HepG2 (cell line): ENCODE measurements around the gene PCAT6. TPM values are rescaled to one million over a fixed set of nuclear protein-coding genes. Genes with fewer than 3 reads are reported as not detected.

Source experiments
- BORCS8-MEF2B ChIP-seq: sonication (generic); formaldehyde crosslinking; IDR thresholded peaks from 2 replicates; pipeline ENCODE4 v1.8.0; 2022; ENCODE audit warnings: mild to moderate bottlenecking, missing genetic modification reagents
- FOSL1 ChIP-seq: sonication (generic); formaldehyde crosslinking; IDR thresholded peaks from 2 replicates; pipeline ENCODE4 v1.9.0; 2021; ENCODE audit warnings: missing genetic modification reagents, borderline replicate concordance
- HINFP ChIP-seq: sonication (generic); formaldehyde crosslinking; IDR thresholded peaks from 2 replicates; pipeline ENCODE4 v1.4.0; 2020; ENCODE audit warnings: low read depth, mild to moderate bottlenecking, missing genetic modification reagents
- KAT7 ChIP-seq: IDR thresholded peaks from 2 replicates; pipeline ENCODE4 v1.6.1; 2018; ENCODE audit warnings: borderline replicate concordance, missing compliant biosample characterization
- KDM2A ChIP-seq: sonication (generic); formaldehyde crosslinking; IDR thresholded peaks from 2 replicates; pipeline ENCODE4 v1.4.0; 2020; ENCODE audit warnings: low read depth, missing genetic modification reagents, borderline replicate concordance
- KLF9 ChIP-seq: IDR thresholded peaks from 2 replicates; pipeline ENCODE4 v1.6.1; 2016; ENCODE audit warnings: low read depth
- NFIB ChIP-seq: sonication (generic); formaldehyde crosslinking; IDR thresholded peaks from 2 replicates; pipeline ENCODE4 v1.9.0; 2021; ENCODE audit warnings: missing genetic modification reagents, mild to moderate bottlenecking, borderline replicate concordance
- RARA ChIP-seq: IDR thresholded peaks from 2 replicates; pipeline ENCODE4 v1.6.1; 2016; ENCODE audit warnings: missing genetic modification reagents, missing compliant biosample characterization
- RBFOX2 ChIP-seq: fragments of 200-400 bp; formaldehyde crosslinking; IDR thresholded peaks from 2 replicates; pipeline ENCODE4 v1.6.1; 2017; ENCODE audit warnings: low read depth, mild to moderate bottlenecking, low read length
- RNF219 ChIP-seq: sonication (generic); formaldehyde crosslinking; IDR thresholded peaks from 2 replicates; pipeline ENCODE4 v1.5.0; 2020; ENCODE audit warnings: mild to moderate bottlenecking, missing genetic modification reagents
- SETDB1 ChIP-seq: sonication (generic); formaldehyde crosslinking; IDR thresholded peaks from 2 replicates; pipeline ENCODE4 v1.5.1; 2020; ENCODE audit warnings: missing genetic modification reagents, mild to moderate bottlenecking, borderline replicate concordance
- SMARCE1 ChIP-seq: fragments of 450-650 bp; IDR thresholded peaks from 2 replicates; pipeline ENCODE4 v1.6.1; 2017; ENCODE audit warnings: borderline replicate concordance
- SNRNP70 ChIP-seq: fragments of 200-400 bp; formaldehyde crosslinking; IDR thresholded peaks from 2 replicates; pipeline ENCODE4 v1.6.1; 2017; ENCODE audit warnings: mild to moderate bottlenecking, low read depth, low read length, moderate library complexity
- TAF1 ChIP-seq: sonication (generic); formaldehyde crosslinking; IDR thresholded peaks from 2 replicates; pipeline ENCODE4 v1.4.0; 2020; ENCODE audit warnings: missing genetic modification reagents
- TEAD3 ChIP-seq: optimal IDR thresholded peaks from 2 replicates; pipeline ENCODE3; 2016; ENCODE audit warnings: borderline replicate concordance
- TRAFD1 ChIP-seq: sonication (generic); formaldehyde crosslinking; IDR thresholded peaks from 2 replicates; pipeline ENCODE4 v1.5.1; 2020; ENCODE audit warnings: missing genetic modification reagents, mild to moderate bottlenecking, borderline replicate concordance
- ZFP36L2 ChIP-seq: sonication (generic); formaldehyde crosslinking; IDR thresholded peaks from 2 replicates; pipeline ENCODE4 v1.4.0; 2020; ENCODE audit warnings: missing genetic modification reagents
- ZNF121 ChIP-seq: sonication (generic); formaldehyde crosslinking; IDR thresholded peaks from 2 replicates; pipeline ENCODE4 v1.5.0; 2020; ENCODE audit warnings: mild to moderate bottlenecking, missing genetic modification reagents
- ZNF20 ChIP-seq: sonication (generic); formaldehyde crosslinking; IDR thresholded peaks from 2 replicates; pipeline ENCODE4 v1.4.0; 2020; ENCODE audit warnings: mild to moderate bottlenecking, moderate library complexity, missing genetic modification reagents
- ZNF44 ChIP-seq: sonication (generic); formaldehyde crosslinking; IDR thresholded peaks from 2 replicates; pipeline ENCODE4 v1.5.1; 2020; ENCODE audit warnings: mild to moderate bottlenecking, missing genetic modification reagents
- ZNF558 ChIP-seq: sonication (generic); formaldehyde crosslinking; IDR thresholded peaks from 2 replicates; pipeline ENCODE4 v1.9.0; 2022; ENCODE audit warnings: mild to moderate bottlenecking, missing genetic modification reagents, borderline replicate concordance
- ZNF713 ChIP-seq: sonication (generic); formaldehyde crosslinking; IDR thresholded peaks from 2 replicates; pipeline ENCODE4 v1.4.0; 2020; ENCODE audit warnings: mild to moderate bottlenecking, missing genetic modification reagents
- ZSCAN25 ChIP-seq: sonication (generic); formaldehyde crosslinking; IDR thresholded peaks from 2 replicates; pipeline ENCODE4 v1.8.0; 2022; ENCODE audit warnings: mild to moderate bottlenecking, missing genetic modification reagents
- polyA plus RNA-seq, 8 experiments: library from polyadenylated mRNA; depleted of rRNA in 3 of 8; stranded (reverse) in 7 of 8; unstranded in 1 of 8; fragments of >200 nt; fragmentation: Illumina TruSeq in 4 of 8; extraction: Trizol in 4 of 8; gene quantifications; 2 replicates each; pipeline versions ENCODE4 v1.2.1 to v1.2.3, GENCODE V29; 2011 to 2016; ENCODE audit warnings: low read depth in 4 of 8, missing spikeins in 1 of 8, mixed read lengths in 1 of 8; ENCODE audit not compliant: insufficient read depth in 1 of 8
- total RNA-seq, 5 experiments: library from RNA; depleted of rRNA; stranded (reverse); fragments of >200 nt; fragmentation: Illumina TruSeq; extraction: Trizol; gene quantifications; 2 replicates each; pipeline ENCODE4 v1.2.3, GENCODE V29; 2016; ENCODE audit warnings: low read depth in 1 of 5
- TF ChIP-seq, protein P1 (sequence below): sonication (generic); formaldehyde crosslinking; IDR thresholded peaks from 2 replicates; pipeline ENCODE4 v1.5.0; 2020; ENCODE audit warnings: missing genetic modification reagents

PCAT6 gene
- total and polyA plus RNA-seq, 2 of the 13 experiments (the other 11 are each of a cell fraction or from before 2014, with no cell fraction given), result 0.60 to 4.4 TPM

GRCh38 chr1:202860744-202861419 is 50.1 kb downstream of the PCAT6 start (continued):
- TF ChIP-seq RNF219 (CRISPR knock-in tag) (no peak), ZNF121 (0 out of 2 replicates have a peak, but pooled peaks have one; percentile 9), KLF9 (peak; percentile 27; the same call in 1 of the 2 replicates), TEAD3 (CRISPR knock-in tag) (peak; percentile 48), TRAFD1 (no peak), HINFP (CRISPR knock-in tag) (no peak), KDM2A (peak; percentile 70), NFIB (CRISPR knock-in tag) (no peak), ZNF558 (no peak), KAT7 (CRISPR knock-in tag) (0 out of 2 replicates have a peak, but pooled peaks have one; percentile 22), RBFOX2 (peak; percentile 63), ZFP36L2 (no peak), SNRNP70 (no peak), SMARCE1 (no peak), RARA (CRISPR knock-in tag) (no peak), ZNF713 (CRISPR knock-in tag) (no peak), BORCS8-MEF2B (CRISPR knock-in tag) (peak; percentile 38; the same call in 1 of the 2 replicates), FOSL1 (CRISPR knock-in tag) (no peak), SETDB1 (CRISPR knock-in tag) (no peak), ZSCAN25 (CRISPR knock-in tag) (peak; percentile 37; the same call in 1 of the 2 replicates), ZNF20 (CRISPR knock-in tag) (no peak), ZNF44 (CRISPR knock-in tag) (no peak), TAF1 (CRISPR knock-in tag) (peak; percentile 71)
- TF ChIP-seq, protein P1, sequence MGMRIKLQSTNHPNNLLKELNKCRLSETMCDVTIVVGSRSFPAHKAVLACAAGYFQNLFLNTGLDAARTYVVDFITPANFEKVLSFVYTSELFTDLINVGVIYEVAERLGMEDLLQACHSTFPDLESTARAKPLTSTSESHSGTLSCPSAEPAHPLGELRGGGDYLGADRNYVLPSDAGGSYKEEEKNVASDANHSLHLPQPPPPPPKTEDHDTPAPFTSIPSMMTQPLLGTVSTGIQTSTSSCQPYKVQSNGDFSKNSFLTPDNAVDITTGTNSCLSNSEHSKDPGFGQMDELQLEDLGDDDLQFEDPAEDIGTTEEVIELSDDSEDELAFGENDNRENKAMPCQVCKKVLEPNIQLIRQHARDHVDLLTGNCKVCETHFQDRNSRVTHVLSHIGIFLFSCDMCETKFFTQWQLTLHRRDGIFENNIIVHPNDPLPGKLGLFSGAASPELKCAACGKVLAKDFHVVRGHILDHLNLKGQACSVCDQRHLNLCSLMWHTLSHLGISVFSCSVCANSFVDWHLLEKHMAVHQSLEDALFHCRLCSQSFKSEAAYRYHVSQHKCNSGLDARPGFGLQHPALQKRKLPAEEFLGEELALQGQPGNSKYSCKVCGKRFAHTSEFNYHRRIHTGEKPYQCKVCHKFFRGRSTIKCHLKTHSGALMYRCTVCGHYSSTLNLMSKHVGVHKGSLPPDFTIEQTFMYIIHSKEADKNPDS (CRISPR knock-in tag), result peak; percentile 20; the same call in 1 of the 2 replicates
